SH-SY5Y (cell line): ENCODE results near the gene IQCK.

ENCODE experiments used
- GATA2 ChIP-seq: IDR thresholded peaks from 2 replicates; pipeline ENCODE4 v1.6.1; 2011; ENCODE audit warnings: mild to moderate bottlenecking, low read depth, low read length
- GATA3 ChIP-seq: IDR thresholded peaks from 2 replicates; pipeline ENCODE4 v1.6.1; 2011; ENCODE audit warnings: low read depth, mild to moderate bottlenecking, low read length, moderate library complexity

- TF ChIP-seq GATA2 (no peak), GATA3 (no peak)
Measured at GRCh38 chr16:19817875-19818274, 99.8 kb downstream of the IQCK start.
